ENCODE results near the gene ACACA.

The ACACA gene

DNA sequence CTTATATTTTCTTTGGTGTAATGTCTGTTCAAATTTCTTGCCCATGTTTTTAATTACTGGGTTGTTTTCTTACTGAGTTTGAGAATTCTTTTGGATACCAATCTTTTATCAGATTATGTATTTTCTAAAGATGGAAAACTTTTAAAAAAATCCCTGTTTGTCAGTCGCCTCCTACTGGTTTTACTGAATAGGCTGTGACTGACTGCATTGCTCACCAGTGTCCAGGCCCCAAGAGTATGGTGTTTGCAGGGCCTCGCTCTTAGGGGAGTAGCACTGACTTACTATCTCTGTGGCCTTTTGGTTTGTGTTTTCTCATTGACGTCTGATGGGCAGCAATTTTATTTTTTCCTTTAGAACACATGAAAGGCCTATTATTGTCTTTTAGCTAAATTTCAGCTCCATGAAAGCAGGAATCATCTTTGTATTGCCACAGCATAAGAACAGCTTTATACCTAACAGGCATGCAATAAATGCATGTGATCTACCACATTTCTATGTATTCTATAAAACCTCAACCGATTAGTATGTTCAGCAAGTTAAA is 269.5 kb downstream of the ACACA start:
- TF ChIP-seq, protein P1, sequence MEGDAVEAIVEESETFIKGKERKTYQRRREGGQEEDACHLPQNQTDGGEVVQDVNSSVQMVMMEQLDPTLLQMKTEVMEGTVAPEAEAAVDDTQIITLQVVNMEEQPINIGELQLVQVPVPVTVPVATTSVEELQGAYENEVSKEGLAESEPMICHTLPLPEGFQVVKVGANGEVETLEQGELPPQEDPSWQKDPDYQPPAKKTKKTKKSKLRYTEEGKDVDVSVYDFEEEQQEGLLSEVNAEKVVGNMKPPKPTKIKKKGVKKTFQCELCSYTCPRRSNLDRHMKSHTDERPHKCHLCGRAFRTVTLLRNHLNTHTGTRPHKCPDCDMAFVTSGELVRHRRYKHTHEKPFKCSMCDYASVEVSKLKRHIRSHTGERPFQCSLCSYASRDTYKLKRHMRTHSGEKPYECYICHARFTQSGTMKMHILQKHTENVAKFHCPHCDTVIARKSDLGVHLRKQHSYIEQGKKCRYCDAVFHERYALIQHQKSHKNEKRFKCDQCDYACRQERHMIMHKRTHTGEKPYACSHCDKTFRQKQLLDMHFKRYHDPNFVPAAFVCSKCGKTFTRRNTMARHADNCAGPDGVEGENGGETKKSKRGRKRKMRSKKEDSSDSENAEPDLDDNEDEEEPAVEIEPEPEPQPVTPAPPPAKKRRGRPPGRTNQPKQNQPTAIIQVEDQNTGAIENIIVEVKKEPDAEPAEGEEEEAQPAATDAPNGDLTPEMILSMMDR (IDR thresholded peaks at IDR 0.05; ENCODE audit: low read depth, low read length) = no peak
- no peak overlapping the region for H3K4me3 ChIP-seq (replicated peaks in 1 of 2; ENCODE audit: low read depth in 2 of 2, low read length in 2 of 2)
- no peak for DNase-seq (ENCODE audit: low read depth in 2 of 2)

DNA sequence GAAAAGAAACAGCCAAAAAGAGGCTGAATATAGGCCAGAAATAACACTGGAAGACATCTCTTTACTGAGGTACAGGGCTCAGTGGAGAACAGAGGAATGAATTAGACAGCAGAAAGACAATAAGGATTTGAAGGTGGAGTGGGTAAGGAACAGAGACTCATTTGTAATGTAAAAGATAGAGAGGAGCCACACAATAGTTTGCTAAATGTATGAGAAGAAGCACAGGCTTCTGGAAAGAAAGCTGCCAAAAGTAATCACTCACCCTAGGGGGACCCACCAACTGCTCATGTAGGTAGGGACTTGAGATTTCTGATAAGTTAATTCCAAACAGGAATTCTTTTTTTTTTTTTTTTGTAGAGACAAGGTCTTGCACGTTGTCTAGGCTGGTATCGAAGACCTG is 271.1 kb downstream of the ACACA start:
- DNase-seq (ENCODE audit: low read depth in 2 of 2) = no peak
- no peak overlapping the region for H3K4me3 ChIP-seq (replicated peaks in 1 of 2; ENCODE audit: low read depth in 2 of 2, low read length in 2 of 2)
- TF ChIP-seq, protein P1 (IDR thresholded peaks at IDR 0.05; ENCODE audit: low read depth, low read length) = no peak

DNA sequence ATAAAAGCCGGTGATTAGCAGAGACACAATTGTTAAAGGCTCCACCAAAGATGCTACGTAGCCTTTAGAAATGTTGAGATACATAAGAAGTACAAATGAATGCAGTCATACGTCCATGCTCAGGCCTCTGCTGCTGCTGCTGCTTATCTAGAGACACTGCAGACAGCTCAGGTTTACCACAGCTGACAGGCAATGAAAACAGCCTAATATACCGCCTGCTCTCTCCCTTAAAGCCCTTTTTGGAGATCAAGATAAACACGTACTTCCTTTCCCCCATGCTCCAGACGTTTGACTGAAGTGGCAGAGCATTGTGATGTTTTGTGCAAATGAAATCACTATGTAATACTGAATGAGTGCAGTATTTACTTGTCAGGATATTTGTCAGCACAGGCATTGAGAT is 272.6 kb downstream of the ACACA start:
- DNase-seq (ENCODE audit: low read depth in 2 of 2) = peak in 1 of 2 donors; percentile 5
- TF ChIP-seq, protein P1 (IDR thresholded peaks at IDR 0.05; ENCODE audit: low read depth, low read length) = no peak
- no peak overlapping the region for H3K4me3 ChIP-seq (replicated peaks in 1 of 2; ENCODE audit: low read depth in 2 of 2, low read length in 2 of 2)

DNA sequence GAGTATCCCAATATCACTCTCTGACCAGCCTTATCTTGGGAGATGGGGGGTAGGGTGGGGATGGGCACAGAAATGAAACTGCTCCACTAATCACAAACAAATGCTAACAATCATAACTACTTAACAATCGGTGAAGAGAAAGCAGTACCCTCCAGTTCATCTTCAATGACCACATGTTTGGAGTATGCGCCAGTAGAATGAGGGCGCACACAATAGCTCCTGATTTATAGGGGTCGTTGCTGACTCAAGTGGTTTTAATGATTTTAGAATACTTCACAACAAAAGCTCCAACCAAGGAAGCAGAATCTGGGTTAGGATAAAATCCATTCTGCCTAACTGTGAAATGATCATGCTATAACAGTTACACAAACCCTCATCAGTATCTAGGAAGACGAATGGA is 273.5 kb downstream of the ACACA start:
- no peak overlapping the region for H3K4me3 ChIP-seq (replicated peaks in 1 of 2; ENCODE audit: low read depth in 2 of 2, low read length in 2 of 2)

DNA sequence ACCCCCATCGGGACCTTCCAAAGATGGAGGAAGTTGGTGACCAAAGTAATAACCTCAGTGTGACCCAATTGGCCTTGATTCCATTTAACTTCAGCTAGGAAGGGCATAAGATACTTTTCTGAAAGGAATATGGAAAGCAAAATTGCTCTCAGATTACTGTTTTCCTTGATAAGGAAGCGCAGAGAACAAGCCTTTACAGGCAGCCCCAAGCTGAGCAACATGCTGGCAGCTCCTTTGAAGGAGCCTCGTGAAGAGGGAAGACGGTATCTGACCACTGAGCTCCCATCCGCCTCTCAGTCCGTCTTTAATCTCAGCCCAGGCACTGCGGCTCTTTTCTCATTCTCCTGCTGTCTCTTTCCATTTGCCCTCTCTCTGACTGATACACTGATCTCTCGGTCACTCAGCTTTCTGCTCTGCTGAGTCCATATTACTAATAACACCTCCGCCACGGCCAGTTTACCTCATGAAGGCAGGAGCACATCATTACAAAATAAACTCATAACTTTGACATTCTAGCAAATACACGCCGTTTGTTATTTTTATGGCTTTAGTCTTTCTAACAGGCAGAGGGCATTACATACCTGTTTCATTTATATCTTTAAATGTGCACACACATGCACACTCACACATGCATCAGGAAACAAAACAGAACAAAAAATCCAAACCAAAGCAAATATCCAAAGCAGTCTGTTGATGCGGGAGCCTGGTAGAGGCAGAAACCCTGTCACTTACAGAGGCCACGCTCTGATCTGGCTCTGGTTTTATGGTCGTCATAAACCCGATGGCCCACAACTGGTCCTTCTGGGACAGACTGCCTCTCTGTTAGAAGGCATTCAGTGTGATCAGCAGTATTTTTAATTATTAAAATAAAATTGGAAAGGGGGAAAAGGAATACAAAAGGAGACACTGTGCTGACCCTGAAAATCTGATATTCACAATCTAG is 274.7 kb downstream of the ACACA start:
- TF ChIP-seq, protein P1 (IDR thresholded peaks at IDR 0.05; ENCODE audit: low read depth, low read length) = no peak
- DNase-seq (ENCODE audit: low read depth in 2 of 2) = no peak
- no peak overlapping the region for H3K4me3 ChIP-seq (replicated peaks in 1 of 2; ENCODE audit: low read depth in 2 of 2, low read length in 2 of 2)

More for the DNA sequence above, 273.5 kb downstream of the ACACA start:
- no peak for DNase-seq (ENCODE audit: low read depth in 2 of 2)
- TF ChIP-seq, protein P1 (IDR thresholded peaks at IDR 0.05; ENCODE audit: low read depth, low read length) = no peak

DNA sequence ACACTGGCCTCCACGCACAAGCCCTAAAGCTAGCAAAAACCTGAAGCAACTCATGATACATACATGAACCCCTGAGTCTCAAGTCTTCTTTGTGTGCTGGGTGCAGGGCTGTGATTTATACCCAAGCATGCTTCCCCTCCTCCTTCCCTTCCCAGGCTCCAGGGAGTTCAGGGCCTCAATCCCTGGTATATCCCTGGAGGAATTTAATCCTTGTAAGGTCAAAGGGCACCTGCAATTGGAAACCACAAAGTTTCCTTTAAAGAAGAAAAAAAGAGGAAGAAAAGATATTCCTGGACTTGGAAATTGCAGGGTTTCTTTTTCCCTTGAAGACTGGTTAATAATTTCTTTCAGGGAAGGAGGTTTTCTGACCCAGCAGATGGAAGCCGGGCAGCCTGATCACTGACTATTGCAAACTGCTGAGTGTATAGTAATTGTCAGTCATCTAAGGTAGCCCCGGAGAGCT is 275.6 kb downstream of the ACACA start:
- TF ChIP-seq, protein P1 (IDR thresholded peaks at IDR 0.05; ENCODE audit: low read depth, low read length) = no peak
- no peak overlapping the region for H3K4me3 ChIP-seq (replicated peaks in 1 of 2; ENCODE audit: low read depth in 2 of 2, low read length in 2 of 2)
- peak in 1 of 2 donors; percentile 39 for DNase-seq (ENCODE audit: low read depth in 2 of 2)

All from cardiac fibroblast (primary cell).